ENCODE measurements around the gene RPS16. TPM values are rescaled to one million over a fixed set of nuclear protein-coding genes. Genes with fewer than 3 reads are reported as not detected.
A peak's percentile ranks its signal among the peaks of the same experiment; 100 is the strongest.

RPS16 gene
- total and polyA plus RNA-seq, 9 of the 15 experiments (the other 6 are each of a cell fraction or from before 2014, with no cell fraction given): 82.6 to 3,671 (median 2,204) TPM

DNA sequence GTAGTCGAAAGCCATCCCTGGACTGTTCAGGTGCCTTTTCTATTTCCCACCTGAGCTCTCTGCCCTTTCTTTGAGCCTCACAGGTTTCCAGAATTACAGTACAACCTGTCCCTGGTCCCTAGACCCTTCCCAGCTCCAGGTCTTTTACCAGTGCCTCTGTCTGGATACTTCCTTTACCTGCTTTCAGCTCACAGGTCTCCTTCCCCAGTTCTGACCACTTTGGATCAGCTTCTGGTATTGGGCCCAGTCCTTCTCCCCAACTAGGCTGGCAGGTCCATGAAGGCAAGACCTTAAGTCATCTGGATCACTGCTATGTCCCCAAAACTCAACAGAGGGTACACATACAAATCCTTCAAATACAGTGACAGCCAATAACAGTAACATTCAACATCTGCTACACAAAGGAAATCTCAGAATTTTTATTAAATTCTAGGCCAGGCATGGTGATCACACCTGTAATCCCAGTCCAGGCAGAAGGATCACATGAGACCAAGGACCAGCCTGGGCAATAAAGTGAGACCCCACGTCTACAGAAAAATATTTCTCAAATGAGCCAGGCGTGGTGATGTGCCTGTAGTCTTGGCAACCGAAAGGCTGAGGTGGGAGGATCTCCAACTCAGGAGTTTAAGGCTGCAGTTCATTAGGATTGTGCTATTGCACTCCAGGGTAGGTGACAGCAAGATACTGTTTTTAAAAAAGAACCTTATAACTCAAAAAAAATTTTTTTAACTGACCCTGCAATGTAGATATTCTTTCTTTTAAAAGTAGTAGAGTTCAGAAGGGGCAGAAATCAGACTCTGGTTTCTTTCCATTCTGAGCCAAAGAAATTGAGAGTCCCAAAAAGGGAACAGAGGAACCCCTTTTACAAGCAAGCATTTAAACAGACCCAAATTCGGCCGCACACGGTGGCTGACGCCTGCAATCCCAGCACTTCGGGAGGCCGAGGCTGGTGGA lies 1.3 kb downstream of the RPS16 start (continued):
- TF ChIP-seq, protein P1, sequence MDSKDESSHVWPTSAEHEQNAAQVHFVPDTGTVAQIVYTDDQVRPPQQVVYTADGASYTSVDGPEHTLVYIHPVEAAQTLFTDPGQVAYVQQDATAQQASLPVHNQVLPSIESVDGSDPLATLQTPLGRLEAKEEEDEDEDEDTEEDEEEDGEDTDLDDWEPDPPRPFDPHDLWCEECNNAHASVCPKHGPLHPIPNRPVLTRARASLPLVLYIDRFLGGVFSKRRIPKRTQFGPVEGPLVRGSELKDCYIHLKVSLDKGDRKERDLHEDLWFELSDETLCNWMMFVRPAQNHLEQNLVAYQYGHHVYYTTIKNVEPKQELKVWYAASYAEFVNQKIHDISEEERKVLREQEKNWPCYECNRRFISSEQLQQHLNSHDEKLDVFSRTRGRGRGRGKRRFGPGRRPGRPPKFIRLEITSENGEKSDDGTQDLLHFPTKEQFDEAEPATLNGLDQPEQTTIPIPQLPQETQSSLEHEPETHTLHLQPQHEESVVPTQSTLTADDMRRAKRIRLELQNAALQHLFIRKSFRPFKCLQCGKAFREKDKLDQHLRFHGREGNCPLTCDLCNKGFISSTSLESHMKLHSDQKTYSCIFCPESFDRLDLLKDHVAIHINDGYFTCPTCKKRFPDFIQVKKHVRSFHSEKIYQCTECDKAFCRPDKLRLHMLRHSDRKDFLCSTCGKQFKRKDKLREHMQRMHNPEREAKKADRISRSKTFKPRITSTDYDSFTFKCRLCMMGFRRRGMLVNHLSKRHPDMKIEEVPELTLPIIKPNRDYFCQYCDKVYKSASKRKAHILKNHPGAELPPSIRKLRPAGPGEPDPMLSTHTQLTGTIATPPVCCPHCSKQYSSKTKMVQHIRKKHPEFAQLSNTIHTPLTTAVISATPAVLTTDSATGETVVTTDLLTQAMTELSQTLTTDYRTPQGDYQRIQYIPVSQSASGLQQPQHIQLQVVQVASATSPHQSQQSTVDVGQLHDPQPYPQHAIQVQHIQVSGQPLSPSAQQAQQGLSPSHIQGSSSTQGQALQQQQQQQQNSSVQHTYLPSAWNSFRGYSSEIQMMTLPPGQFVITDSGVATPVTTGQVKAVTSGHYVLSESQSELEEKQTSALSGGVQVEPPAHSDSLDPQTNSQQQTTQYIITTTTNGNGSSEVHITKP (IDR thresholded peaks at IDR 0.05; ENCODE audit: partially characterized antibody): peak; percentile 86
- TF ChIP-seq TBP (optimal IDR thresholded peaks at IDR 0.05; ENCODE audit: low read depth, low read length) (no peak), ZNF316 (IDR thresholded peaks at IDR 0.05) (no peak), SMAD2 (IDR thresholded peaks at IDR 0.05; ENCODE audit: low read depth, low read length) (no peak), MXI1 (IDR thresholded peaks at IDR 0.05; ENCODE audit: low read depth, low read length) (peak; percentile 29; the same call in 1 of the 2 replicates), PPARD (CRISPR knock-in tag; IDR thresholded peaks at IDR 0.05) (no peak), ZNF133 (CRISPR knock-in tag; IDR thresholded peaks at IDR 0.05) (no peak), RFX1 (IDR thresholded peaks at IDR 0.05) (peak; percentile 65; the same call in 1 of the 2 replicates), SUPT5H (IDR thresholded peaks at IDR 0.05) (0 out of 2 replicates have a peak, but pooled peaks have one; percentile 16)
- TF ChIP-seq, protein P2, sequence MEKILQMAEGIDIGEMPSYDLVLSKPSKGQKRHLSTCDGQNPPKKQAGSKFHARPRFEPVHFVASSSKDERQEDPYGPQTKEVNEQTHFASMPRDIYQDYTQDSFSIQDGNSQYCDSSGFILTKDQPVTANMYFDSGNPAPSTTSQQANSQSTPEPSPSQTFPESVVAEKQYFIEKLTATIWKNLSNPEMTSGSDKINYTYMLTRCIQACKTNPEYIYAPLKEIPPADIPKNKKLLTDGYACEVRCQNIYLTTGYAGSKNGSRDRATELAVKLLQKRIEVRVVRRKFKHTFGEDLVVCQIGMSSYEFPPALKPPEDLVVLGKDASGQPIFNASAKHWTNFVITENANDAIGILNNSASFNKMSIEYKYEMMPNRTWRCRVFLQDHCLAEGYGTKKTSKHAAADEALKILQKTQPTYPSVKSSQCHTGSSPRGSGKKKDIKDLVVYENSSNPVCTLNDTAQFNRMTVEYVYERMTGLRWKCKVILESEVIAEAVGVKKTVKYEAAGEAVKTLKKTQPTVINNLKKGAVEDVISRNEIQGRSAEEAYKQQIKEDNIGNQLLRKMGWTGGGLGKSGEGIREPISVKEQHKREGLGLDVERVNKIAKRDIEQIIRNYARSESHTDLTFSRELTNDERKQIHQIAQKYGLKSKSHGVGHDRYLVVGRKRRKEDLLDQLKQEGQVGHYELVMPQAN (IDR thresholded peaks at IDR 0.05; ENCODE audit: borderline replicate concordance): no peak
- TF ChIP-seq, protein P3, sequence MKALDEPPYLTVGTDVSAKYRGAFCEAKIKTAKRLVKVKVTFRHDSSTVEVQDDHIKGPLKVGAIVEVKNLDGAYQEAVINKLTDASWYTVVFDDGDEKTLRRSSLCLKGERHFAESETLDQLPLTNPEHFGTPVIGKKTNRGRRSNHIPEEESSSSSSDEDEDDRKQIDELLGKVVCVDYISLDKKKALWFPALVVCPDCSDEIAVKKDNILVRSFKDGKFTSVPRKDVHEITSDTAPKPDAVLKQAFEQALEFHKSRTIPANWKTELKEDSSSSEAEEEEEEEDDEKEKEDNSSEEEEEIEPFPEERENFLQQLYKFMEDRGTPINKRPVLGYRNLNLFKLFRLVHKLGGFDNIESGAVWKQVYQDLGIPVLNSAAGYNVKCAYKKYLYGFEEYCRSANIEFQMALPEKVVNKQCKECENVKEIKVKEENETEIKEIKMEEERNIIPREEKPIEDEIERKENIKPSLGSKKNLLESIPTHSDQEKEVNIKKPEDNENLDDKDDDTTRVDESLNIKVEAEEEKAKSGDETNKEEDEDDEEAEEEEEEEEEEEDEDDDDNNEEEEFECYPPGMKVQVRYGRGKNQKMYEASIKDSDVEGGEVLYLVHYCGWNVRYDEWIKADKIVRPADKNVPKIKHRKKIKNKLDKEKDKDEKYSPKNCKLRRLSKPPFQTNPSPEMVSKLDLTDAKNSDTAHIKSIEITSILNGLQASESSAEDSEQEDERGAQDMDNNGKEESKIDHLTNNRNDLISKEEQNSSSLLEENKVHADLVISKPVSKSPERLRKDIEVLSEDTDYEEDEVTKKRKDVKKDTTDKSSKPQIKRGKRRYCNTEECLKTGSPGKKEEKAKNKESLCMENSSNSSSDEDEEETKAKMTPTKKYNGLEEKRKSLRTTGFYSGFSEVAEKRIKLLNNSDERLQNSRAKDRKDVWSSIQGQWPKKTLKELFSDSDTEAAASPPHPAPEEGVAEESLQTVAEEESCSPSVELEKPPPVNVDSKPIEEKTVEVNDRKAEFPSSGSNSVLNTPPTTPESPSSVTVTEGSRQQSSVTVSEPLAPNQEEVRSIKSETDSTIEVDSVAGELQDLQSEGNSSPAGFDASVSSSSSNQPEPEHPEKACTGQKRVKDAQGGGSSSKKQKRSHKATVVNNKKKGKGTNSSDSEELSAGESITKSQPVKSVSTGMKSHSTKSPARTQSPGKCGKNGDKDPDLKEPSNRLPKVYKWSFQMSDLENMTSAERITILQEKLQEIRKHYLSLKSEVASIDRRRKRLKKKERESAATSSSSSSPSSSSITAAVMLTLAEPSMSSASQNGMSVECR (CRISPR knock-in tag; IDR thresholded peaks at IDR 0.05): peak; percentile 11; the same call in 1 of the 2 replicates
- TF ChIP-seq, protein P4, sequence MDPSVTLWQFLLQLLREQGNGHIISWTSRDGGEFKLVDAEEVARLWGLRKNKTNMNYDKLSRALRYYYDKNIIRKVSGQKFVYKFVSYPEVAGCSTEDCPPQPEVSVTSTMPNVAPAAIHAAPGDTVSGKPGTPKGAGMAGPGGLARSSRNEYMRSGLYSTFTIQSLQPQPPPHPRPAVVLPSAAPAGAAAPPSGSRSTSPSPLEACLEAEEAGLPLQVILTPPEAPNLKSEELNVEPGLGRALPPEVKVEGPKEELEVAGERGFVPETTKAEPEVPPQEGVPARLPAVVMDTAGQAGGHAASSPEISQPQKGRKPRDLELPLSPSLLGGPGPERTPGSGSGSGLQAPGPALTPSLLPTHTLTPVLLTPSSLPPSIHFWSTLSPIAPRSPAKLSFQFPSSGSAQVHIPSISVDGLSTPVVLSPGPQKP (CRISPR knock-in tag; IDR thresholded peaks at IDR 0.05): no peak

Data from K562 (cell line).